Measurements from ENCODE around the gene BAHCC1. TPM values are rescaled to one million over a fixed set of nuclear protein-coding genes. Genes with fewer than 3 reads are reported as not detected.
A peak's percentile ranks its signal among the peaks of the same experiment; 100 is the strongest.

Gene BAHCC1
- total and polyA plus RNA-seq, 2 of the 8 experiments (the other 6 are each of a cell fraction or from before 2014, with no cell fraction given) = 0.26 to 0.58 TPM

GRCh38 chr17:81514739-81515529 lies 119.7 kb downstream of the BAHCC1 start (continued):
- TF ChIP-seq CHD7 (IDR thresholded peaks at IDR 0.05; ENCODE audit: insufficient replicate concordance, low read length) (no peak), TCF12 (IDR thresholded peaks at IDR 0.05; ENCODE audit: low read depth, low read length) (no peak), NRF1 (IDR thresholded peaks at IDR 0.05; ENCODE audit: low read depth, low read length) (no peak), EZH2 (IDR thresholded peaks at IDR 0.05; ENCODE audit: low read depth, low read length, severe bottlenecking) (no peak), POLR2A (IDR thresholded peaks at IDR 0.05; ENCODE audit: control extremely low read depth in 1 of 2, low read depth in 2 of 2, low read length in 2 of 2) (peak in 1 of 2 experiments; percentile 43; a peak in 1 of 3 replicates), SUZ12 (IDR thresholded peaks at IDR 0.05; ENCODE audit: low read length) (no peak), SP2 (IDR thresholded peaks at IDR 0.05; ENCODE audit: low read length) (no peak), USF2 (IDR thresholded peaks at IDR 0.05; ENCODE audit: low read length) (no peak), RFX5 (IDR thresholded peaks at IDR 0.05; ENCODE audit: borderline replicate concordance, low read depth, low read length) (no peak), TBP (IDR thresholded peaks at IDR 0.05; ENCODE audit: low read depth, low read length) (no peak)

All from H1 (cell line).